Karpas-422 (cell line): ENCODE data around the gene FSD2. TPM values are rescaled to one million over a fixed set of nuclear protein-coding genes. Genes with fewer than 3 reads are reported as not detected.
"Not testable (repeated sequence)": the region's sequence is repeated elsewhere in the genome, so short reads cannot be mapped to it uniquely, and the experiment has no call there.

ENCODE experiments used
- DNase-seq: peaks from one replicate; pipeline ENCODE4 v3.0.0-alpha.2; 2015
- H2AFZ ChIP-seq: fragments of 200-600 bp; sonication (generic); 2 replicates; pipeline ENCODE4 v1.6.1; 2014; ENCODE audit warnings: antibody characterized with exemption, low read length, mixed read lengths
- H3K27ac ChIP-seq: fragments of 200-600 bp; sonication (generic); 2 replicates; pipeline ENCODE4 v1.5.1; 2014; ENCODE audit warnings: mild to moderate bottlenecking, low read length, moderate library complexity
- H3K27me3 ChIP-seq: fragments of 200-600 bp; sonication (generic); 2 replicates; pipeline ENCODE4 v1.6.1; 2014; ENCODE audit warnings: low read length, mixed read lengths
- H3K36me3 ChIP-seq: fragments of 200-600 bp; sonication (generic); 2 replicates; pipeline ENCODE4 v1.6.1; 2014; ENCODE audit warnings: low read length, mixed read lengths; ENCODE audit not compliant: insufficient read depth
- H3K4me1 ChIP-seq: fragments of 200-600 bp; sonication (generic); 2 replicates; pipeline ENCODE4 v1.6.1; 2014; ENCODE audit warnings: mild to moderate bottlenecking, low read length, mixed read lengths
- H3K4me2 ChIP-seq: fragments of 200-600 bp; sonication (generic); 2 replicates; pipeline ENCODE4 v1.6.1; 2014; ENCODE audit warnings: low read length, low read depth, mild to moderate bottlenecking; ENCODE audit not compliant: poor library complexity, severe bottlenecking
- H3K4me3 ChIP-seq: fragments of 200-600 bp; sonication (generic); 2 replicates; pipeline ENCODE4 v1.5.1; 2014; ENCODE audit warnings: mild to moderate bottlenecking, antibody characterized with exemption, low read length, mixed read lengths
- H3K79me2 ChIP-seq: fragments of 200-600 bp; sonication (generic); 2 replicates; pipeline ENCODE4 v1.6.1; 2014; ENCODE audit warnings: mild to moderate bottlenecking, low read length, mixed read lengths
- H3K9ac ChIP-seq: fragments of 200-600 bp; sonication (generic); 2 replicates; pipeline ENCODE4 v1.6.0; 2014; ENCODE audit warnings: low read length
- H3K9me2 ChIP-seq: fragments of 200-600 bp; sonication (generic), shearing (Covaris generic); replicated peaks from 2 replicates; pipeline ENCODE4 v1.6.0; 2014; ENCODE audit warnings: mild to moderate bottlenecking, low read length, moderate library complexity; ENCODE audit not compliant: insufficient read depth
- H3K9me3 ChIP-seq: fragments of 300-700, 200-600 bp; sonication (generic); 2 replicates; pipeline ENCODE4 v1.6.1; 2014; ENCODE audit warnings: low read length, mixed read lengths
- H4K20me1 ChIP-seq: fragments of 200-600 bp; sonication (generic); 2 replicates; pipeline ENCODE4 v1.6.1; 2014; ENCODE audit warnings: mild to moderate bottlenecking, antibody characterized with exemption, low read length, low read depth; ENCODE audit not compliant: insufficient read depth
- total RNA-seq: library from RNA; depleted of rRNA; stranded (reverse); fragments of >200 nt; shearing (Covaris generic); gene quantifications from 2 replicates; pipeline ENCODE4 v1.2.3, GENCODE V29; 2014; ENCODE audit warnings: low replicate concordance

The FSD2 gene
- total RNA-seq, 1 experiment from 2014 or later: 0.67 TPM

DNA sequence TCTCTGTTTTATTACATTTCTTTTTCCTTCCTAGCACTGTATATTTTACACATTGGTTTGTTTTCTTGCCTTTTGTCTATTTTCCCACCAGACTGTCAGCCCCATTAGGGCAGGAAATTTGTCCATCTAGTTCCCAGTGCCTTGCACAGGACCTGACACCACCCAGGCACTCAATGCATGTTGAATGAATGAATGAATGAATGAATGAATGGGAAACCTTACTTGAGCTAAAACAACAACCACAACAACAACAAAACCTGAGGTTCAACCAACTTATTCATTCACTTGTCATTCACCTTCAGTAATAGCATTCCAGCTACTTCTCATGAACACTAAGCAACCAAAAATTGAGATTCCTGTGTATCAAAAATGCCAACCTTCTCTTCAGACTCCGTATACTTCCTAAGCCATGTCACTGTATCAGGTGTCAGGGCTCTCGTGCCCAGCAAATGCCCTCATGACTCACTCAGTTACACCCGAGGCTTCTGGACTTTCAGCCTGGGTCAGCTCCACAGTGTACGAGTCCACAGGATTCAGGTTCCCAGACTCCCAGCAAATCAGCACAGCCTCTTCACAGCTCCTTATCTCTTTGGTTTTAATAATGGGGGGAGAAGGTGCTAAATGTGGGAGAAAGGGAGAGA lies 37.3 kb downstream of the FSD2 start:
- H3K4me2 ChIP-seq: no peak overlapping the region

DNA sequence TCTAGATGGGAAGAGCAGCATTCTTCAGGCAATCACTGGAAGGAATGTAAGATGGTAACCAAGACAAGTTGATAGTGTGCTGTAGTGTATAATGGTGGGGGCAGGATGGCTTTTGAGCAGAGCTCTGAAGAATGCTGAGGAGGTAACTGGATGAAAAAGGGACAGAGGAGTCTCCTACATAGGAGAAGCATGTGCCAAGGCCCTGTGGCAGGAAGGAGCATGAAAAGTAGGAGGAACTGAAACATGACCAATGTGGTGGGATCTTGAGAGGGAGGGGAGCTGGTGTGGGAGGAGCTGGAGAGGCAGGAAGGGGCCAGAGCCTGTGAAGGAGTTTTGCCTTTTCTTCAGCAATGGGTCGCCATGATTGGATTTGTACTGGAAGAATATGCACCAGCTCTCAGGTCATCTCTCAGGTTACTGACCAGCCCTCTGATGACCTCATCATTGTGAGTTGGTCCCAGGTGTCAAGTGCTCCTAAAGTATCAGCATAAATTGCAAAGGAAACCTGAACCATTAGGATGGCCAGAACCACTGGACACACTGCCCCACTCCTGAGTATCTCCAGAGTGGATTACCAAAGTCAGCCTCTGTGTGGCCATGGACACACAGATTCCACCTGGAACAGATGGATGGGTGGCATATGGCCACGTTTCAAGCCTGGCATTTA lies 38.6 kb downstream of the FSD2 start:
- Histone ChIP-seq H3K36me3 (no peaks in the 10 kb centered on the region; the same call in 1 of the 2 replicates), H3K4me1 (no peaks in the 10 kb centered on the region), H2AFZ (no peak overlapping the region), H3K79me2 (no peaks in the 10 kb centered on the region), H3K4me2 (no peak overlapping the region), H3K9me2 (no peaks in the 10 kb centered on the region), H4K20me1 (0 out of 2 replicates have a peak, but pooled peaks cover 4% of the 10 kb centered on the region), H3K27ac (no peak overlapping the region), H3K27me3 (no peaks in the 10 kb centered on the region), H3K9me3 (no peaks in the 10 kb centered on the region), H3K9ac (no peak overlapping the region), H3K4me3 (no peak overlapping the region)
- DNase-seq: no peak

More for the DNA sequence above, 37.3 kb downstream of the FSD2 start:
- Histone ChIP-seq H3K27ac (no peak overlapping the region), H3K9me2 (no peaks in the 10 kb centered on the region), H2AFZ (no peak overlapping the region), H3K9ac (no peak overlapping the region), H3K79me2 (no peaks in the 10 kb centered on the region), H3K9me3 (no peaks in the 10 kb centered on the region), H3K36me3 (no peaks in the 10 kb centered on the region; the same call in 1 of the 2 replicates), H3K4me3 (no peak overlapping the region), H3K4me1 (no peaks in the 10 kb centered on the region), H4K20me1 (0 out of 2 replicates have a peak, but pooled peaks cover 4% of the 10 kb centered on the region), H3K27me3 (no peaks in the 10 kb centered on the region)
- no peak for DNase-seq

DNA sequence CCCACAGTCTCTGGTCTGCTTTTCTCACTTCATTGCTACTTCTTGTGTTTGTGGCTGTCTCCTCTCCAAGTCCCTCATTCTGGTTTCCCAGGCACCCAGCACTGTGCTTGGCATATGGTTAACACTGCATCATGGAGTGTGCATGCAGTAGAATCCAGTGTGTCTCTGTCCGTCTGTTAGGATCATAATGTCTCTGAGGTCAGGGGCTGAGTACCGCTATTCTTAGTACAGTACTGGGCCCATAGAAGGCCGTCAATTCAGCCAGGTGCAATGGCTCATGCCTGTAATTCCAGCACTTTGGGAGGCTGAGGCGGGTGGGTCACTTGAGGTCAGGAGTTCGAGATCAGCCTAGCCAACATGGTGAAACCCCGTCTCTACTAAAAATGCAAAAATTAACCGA lies 39.7 kb downstream of the FSD2 start:
- H3K27me3 ChIP-seq, H3K36me3 ChIP-seq, H3K9ac ChIP-seq, H3K4me1 ChIP-seq, H3K9me2 ChIP-seq, H2AFZ ChIP-seq, H3K4me2 ChIP-seq, H3K27ac ChIP-seq, H3K9me3 ChIP-seq, H3K4me3 ChIP-seq, H4K20me1 ChIP-seq, DNase-seq, H3K79me2 ChIP-seq: not testable (repeated sequence)

DNA sequence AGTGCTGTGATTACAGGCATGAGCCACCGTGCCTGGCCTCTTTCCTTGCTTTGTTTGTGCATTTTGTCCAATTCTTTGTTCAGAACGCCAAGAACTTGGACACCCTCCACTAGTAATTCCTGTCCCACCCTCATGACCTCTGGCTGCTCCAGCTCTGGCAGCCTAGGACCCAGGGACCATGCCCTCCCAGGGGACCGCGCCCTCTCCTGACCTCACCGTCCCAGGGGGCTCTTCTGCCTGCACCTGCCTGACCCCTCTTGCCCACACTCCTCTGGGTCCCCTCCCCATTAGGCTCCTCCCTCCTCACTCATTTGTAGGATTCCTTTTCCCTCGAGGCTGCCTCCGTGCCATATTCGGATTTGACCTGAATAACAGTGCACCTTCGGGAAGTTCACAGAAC lies 41.1 kb downstream of the FSD2 start:
- no peak for DNase-seq
- H3K27me3 ChIP-seq: no peaks in the 10 kb centered on the region
- no peaks in the 10 kb centered on the region for H3K4me1 ChIP-seq
- H3K9ac ChIP-seq: no peak overlapping the region
- H3K9me3 ChIP-seq: no peaks in the 10 kb centered on the region
- no peak overlapping the region for H3K4me3 ChIP-seq
- H2AFZ ChIP-seq: no peak overlapping the region
- no peaks in the 10 kb centered on the region; the same call in 1 of the 2 replicates for H3K79me2 ChIP-seq
- 0 out of 2 replicates have a peak, but pooled peaks cover 4% of the 10 kb centered on the region for H4K20me1 ChIP-seq
- H3K36me3 ChIP-seq: no peaks in the 10 kb centered on the region; the same call in none of the 2 replicates
- no peak overlapping the region for H3K27ac ChIP-seq
- H3K4me2 ChIP-seq: no peak overlapping the region
- H3K9me2 ChIP-seq: no peaks in the 10 kb centered on the region

DNA sequence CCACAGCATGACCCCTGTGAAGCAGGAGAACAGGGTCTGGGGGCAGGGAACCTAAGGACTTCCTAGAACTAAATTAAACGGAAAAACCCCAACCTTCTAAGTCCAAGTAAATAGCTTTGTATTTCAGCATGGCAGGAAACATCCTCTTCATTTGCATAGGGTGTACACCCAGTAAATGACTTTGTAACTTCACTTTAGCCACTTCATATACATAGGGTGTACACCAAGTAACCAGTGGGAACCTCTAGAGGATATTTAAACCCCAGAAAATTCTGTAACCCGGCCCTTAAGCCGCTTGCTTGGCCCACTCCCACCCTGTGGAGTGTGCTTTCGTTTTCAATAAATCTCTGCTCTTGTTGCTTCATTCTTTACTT lies 41.8 kb downstream of the FSD2 start:
- no peak overlapping the region for H3K27ac ChIP-seq
- H3K9ac ChIP-seq: no peak overlapping the region
- no peaks in the 10 kb centered on the region for H3K27me3 ChIP-seq
- no peak for DNase-seq
- H3K79me2 ChIP-seq: no peaks in the 10 kb centered on the region; the same call in 1 of the 2 replicates
- 0 out of 2 replicates have a peak, but pooled peaks cover 4% of the 10 kb centered on the region for H4K20me1 ChIP-seq
- H3K4me2 ChIP-seq: no peak overlapping the region
- H3K36me3 ChIP-seq: peaks cover 2% of the 10 kb centered on the region
- H3K4me1 ChIP-seq: no peaks in the 10 kb centered on the region
- no peak overlapping the region for H2AFZ ChIP-seq
- no peaks in the 10 kb centered on the region for H3K9me2 ChIP-seq
- H3K4me3 ChIP-seq: no peak overlapping the region
- no peaks in the 10 kb centered on the region for H3K9me3 ChIP-seq

DNA sequence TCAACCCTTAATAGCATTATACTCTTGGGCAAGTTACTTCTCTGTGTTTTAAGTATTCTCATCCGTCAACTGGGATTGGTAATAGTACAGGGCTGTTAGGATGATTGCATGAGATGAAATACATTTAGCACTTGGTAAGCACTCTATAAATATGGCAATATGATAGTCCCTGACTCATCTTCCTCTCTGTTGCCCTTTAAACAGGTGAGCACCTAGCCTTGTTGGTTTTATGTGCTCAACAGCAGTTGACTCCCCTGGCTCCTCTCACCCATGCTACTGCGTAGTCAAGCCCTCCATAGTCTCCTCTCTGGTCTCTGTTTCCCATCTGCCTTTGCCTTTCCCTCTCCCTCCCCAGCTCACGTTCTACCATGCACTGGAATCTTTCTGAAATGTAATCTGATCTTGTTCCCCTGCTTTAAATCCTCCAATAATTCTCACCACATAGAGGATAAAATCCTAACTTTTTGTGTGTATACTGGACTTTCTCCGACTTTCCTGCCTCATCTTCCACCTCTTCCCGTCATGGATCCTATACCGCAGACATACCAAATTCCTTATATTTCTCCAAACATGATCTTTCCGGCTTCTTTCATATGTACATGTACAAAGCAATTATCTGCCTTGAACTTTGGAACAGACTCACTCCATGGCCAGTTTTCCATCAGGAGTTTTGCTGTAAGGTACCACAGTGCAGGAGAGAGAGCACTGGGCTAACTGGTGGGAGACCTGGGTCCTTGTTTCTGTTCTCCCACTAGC lies 42.3 kb downstream of the FSD2 start:
- Histone ChIP-seq H3K36me3 (peaks cover 8% of the 10 kb centered on the region), H3K27me3 (no peaks in the 10 kb centered on the region), H3K4me2 (no peak overlapping the region), H2AFZ (no peak overlapping the region), H3K9me2 (no peaks in the 10 kb centered on the region), H3K4me3 (no peak overlapping the region), H3K9ac (no peak overlapping the region), H4K20me1 (0 out of 2 replicates have a peak, but pooled peaks cover 4% of the 10 kb centered on the region), H3K4me1 (no peaks in the 10 kb centered on the region), H3K79me2 (peaks cover 2% of the 10 kb centered on the region; the same call in 1 of the 2 replicates), H3K27ac (no peak overlapping the region), H3K9me3 (no peaks in the 10 kb centered on the region)
- no peak for DNase-seq

DNA sequence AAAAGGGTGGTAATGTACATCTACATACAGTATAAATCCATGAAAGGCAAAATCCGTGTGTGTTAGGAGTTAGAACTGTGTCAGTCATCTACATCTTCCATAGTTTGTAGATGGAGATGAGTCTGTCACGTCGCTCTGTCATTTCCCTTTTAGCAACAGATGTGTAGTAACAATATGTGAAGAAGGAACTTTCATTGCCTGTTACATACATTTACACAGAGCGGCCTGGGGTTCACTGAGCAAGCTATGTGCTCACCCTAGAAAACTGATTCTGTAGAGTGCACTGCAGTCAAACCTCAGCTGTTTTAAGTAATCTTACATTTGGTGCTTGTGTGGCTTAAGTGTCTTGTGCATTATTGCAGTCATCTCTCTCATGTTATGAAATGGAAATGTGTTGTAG lies 54.6 kb downstream of the FSD2 start:
- Histone ChIP-seq H4K20me1 (peaks cover 25% of the 10 kb centered on the region), H3K27me3 (no peaks in the 10 kb centered on the region), H2AFZ (no peak overlapping the region)

DNA sequence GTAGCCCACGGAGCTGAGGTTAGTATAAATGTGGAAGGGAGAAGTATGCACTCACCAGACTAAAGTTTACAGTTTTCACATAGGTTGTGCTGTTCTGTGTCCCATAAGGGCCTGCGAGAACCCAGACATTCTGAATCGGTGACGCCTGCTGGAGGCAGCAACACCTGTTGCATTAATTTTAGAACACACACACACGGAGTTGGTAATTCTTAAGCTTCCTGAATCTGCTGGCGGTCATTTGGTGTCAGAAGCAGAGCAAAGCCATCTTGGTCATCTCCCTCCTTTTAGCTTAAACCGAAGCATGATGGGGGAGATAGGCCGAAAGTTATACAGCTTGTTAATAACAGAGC lies 55.1 kb downstream of the FSD2 start:
- Histone ChIP-seq H3K9me2 (no peaks in the 10 kb centered on the region), H3K4me2 (peak overlapping the region; percentile 86), H3K36me3 (peaks cover 29% of the 10 kb centered on the region), H2AFZ (no peak overlapping the region), H3K9me3 (no peaks in the 10 kb centered on the region), H3K4me1 (peaks cover 29% of the 10 kb centered on the region), H3K27me3 (no peaks in the 10 kb centered on the region), H3K4me3 (peak overlapping the region; percentile 89), H3K9ac (peak overlapping the region; percentile 85), H3K79me2 (peaks cover 87% of the 10 kb centered on the region), H4K20me1 (peaks cover 25% of the 10 kb centered on the region), H3K27ac (peak overlapping the region; percentile 39; the same call in 1 of the 2 replicates)
- DNase-seq: peak; percentile 56

More for the DNA sequence above, 54.6 kb downstream of the FSD2 start:
- Histone ChIP-seq H3K27ac (peak overlapping the region; percentile 39; the same call in 1 of the 2 replicates), H3K36me3 (peaks cover 33% of the 10 kb centered on the region), H3K4me2 (peak overlapping the region; percentile 86), H3K79me2 (peaks cover 92% of the 10 kb centered on the region), H3K4me3 (peak overlapping the region; percentile 89), H3K9ac (peak overlapping the region; percentile 85), H3K9me2 (no peaks in the 10 kb centered on the region), H3K9me3 (no peaks in the 10 kb centered on the region), H3K4me1 (peaks cover 29% of the 10 kb centered on the region)
- no peak for DNase-seq
